Ovary (tissue), 3 donors: ENCODE results near the gene GTF3C1.

Source experiments
- CTCF ChIP-seq, 3 donors: fragments of 450-650 bp in 2 of 3; fragments of 200-600 bp in 1 of 3; IDR thresholded peaks; one replicate each; pipeline versions ENCODE4 v1.5.1 to v1.8.0; 2016 to 2022; ENCODE audit warnings: antibody characterized with exemption in 3 of 3, mild to moderate bottlenecking in 1 of 3
- EP300 ChIP-seq: sonication (generic); formaldehyde crosslinking; IDR thresholded peaks from one replicate; pipeline ENCODE4 v1.6.1; 2017; ENCODE audit warnings: antibody characterized with exemption
- POLR2A ChIP-seq: fragments of 450-650 bp; IDR thresholded peaks from one replicate; pipeline ENCODE4 v1.6.1; 2017; ENCODE audit warnings: antibody characterized with exemption, mild to moderate bottlenecking, moderate library complexity
- donor health status: DM: no; HTN: no; CAD: no.

DNA sequence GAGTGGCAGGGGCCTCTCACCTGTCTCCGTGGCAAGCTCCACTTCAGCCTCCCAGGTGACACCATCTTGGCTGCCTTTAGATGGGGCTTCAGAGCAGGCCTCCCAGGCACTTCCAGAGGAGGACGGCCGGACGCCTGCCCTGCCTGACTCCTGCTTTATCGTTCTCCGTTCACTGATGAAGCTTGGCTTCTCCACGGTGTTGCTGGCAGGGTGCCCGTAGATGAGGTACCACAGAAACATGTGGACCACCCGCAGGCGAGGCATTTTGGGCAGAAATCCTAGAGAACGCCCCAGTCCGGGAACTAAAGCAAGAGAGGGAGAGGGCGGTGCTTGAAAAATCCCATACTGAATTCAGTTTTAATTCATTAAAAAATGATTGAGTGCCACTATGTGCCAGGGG, 54.5 kb downstream of the GTF3C1 start:
- TF ChIP-seq POLR2A (no peak), CTCF (IDR thresholded peaks at IDR 0.05) (no peak), EP300 (no peak)
